Endothelial cell of hepatic sinusoid (primary cell): ENCODE measurements around the gene TBX10.
"Not testable (repeated sequence)": the region's sequence is repeated elsewhere in the genome, so short reads cannot be mapped to it uniquely, and the experiment has no call there.

Experiments
- in situ Hi-C: cut with HindIII; loops from 2 replicates; pipeline ENCODE4 v1.10.0; 2017; ENCODE audit warnings: low sequenced_read_pairs

Gene TBX10

GRCh38 chr11:67646535-67647336 is 7.2 kb upstream of the TBX10 start:
- in situ Hi-C loops, result no loop called here

GRCh38 chr11:67645521-67646461 is 6.2 kb upstream of the TBX10 start:
- in situ Hi-C loops, result no loop called here

- in situ Hi-C loops, result no loop called here
Observed at GRCh38 chr11:67644472-67645418, 5.2 kb upstream of the TBX10 start.

GRCh38 chr11:67644042-67644441 is 4.5 kb upstream of the TBX10 start:
- in situ Hi-C loops, result no loop called here

- in situ Hi-C loops, result no loop called here
Observed at GRCh38 chr11:67642173-67643120, 2.9 kb upstream of the TBX10 start.

GRCh38 chr11:67641338-67642172 is 2.0 kb upstream of the TBX10 start:
- in situ Hi-C loops, result no loop called here

GRCh38 chr11:67640758-67641337 is 1.3 kb upstream of the TBX10 start:
- in situ Hi-C loops, result no loop called here

- in situ Hi-C loops, result no loop called here
Observed at GRCh38 chr11:67640021-67640757, 626 bp upstream of the TBX10 start.

GRCh38 chr11:67638535-67639437 is 777 bp downstream of the TBX10 start:
- in situ Hi-C loops, result no loop called here

- in situ Hi-C loops, result not testable (repeated sequence)
Observed at GRCh38 chr11:67637441-67637840, 2.1 kb downstream of the TBX10 start.

GRCh38 chr11:67636962-67637361 is 2.6 kb downstream of the TBX10 start:
- in situ Hi-C loops, result no loop called here

- in situ Hi-C loops, result no loop called here
Observed at GRCh38 chr11:67635231-67635521, 4.4 kb downstream of the TBX10 start.

- in situ Hi-C loops, result loop anchor here (5.0 kb wide), 1 partner anchor 58 kb away; no protein-coding TSS in a partner anchor
Observed at GRCh38 chr11:67634366-67635230, 5.0 kb downstream of the TBX10 start.

- in situ Hi-C loops, result loop anchor here (5.0 kb wide), 1 partner anchor 58 kb away; no protein-coding TSS in a partner anchor
Observed at GRCh38 chr11:67633758-67634365, 5.7 kb downstream of the TBX10 start.
